HG03432 (cell line): ENCODE measurements around the gene EVA1A.
"Not testable (repeated sequence)": the region's sequence is repeated elsewhere in the genome, so short reads cannot be mapped to it uniquely, and the experiment has no call there.

ENCODE experiments used
- ATAC-seq: cut with Tn5 transposase; IDR thresholded peaks from one replicate; pipeline ENCODE4 v1.9.1; 2021; ENCODE audit warnings: mild to moderate bottlenecking, moderate library complexity; ENCODE audit not compliant: unreplicated experiment

EVA1A gene

DNA sequence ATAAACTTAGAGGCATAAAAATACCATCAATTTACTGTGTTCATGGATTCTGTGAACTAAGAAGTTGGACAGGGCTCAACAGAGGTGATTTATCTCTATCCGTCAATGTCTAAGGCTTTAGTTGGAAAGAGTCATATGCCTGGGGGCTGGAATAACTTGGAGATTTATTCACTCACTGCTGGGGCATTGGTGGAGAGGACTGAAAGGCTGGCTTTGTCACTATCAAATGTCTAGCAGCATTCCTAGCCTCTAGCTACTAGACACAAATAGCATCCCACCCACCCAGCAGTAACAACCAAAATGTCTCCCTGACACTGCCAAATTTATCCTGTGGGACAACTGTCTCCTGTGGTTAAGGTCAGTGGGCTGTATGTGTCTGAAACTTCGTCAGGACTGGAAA lies 71.0 kb downstream of the EVA1A start:
- ATAC-seq = no peak

DNA sequence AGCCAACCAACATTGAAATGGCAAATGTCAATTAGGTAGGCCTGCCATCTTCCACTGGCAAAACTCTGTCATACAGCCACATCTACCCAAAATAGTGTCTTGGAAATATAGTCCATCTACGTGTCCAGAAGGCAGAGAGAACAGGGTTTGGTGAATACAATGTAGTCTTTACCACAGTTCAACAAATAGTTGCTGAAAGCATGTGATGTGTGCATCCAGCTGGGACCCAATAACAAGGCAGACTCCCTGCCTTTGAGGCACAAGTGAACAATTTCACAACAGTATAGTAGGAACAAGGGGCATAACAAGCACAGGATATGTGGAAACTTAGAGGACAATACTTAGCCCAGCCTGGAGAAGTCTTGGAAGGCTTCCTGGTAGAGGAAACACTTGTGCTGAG lies 72.6 kb downstream of the EVA1A start:
- ATAC-seq = no peak

DNA sequence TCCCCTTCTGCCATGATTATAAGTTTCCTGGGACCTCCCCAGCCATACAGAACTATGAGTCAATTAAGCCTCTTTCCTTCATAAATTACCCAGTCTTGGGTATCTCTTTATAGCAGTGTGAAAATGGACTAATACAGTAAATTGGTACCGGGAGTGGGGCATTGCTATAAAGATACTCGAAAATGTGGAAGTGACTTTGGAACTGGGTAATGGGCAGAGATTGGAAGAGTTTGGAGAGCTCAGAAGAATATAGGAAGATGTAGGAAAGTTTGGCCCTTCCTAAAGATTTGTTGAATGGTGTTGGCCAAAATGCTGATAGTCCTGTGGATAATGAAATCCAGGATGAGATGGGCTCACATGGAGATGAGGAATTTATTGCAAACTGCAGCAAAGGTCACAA lies 74.0 kb downstream of the EVA1A start:
- not testable (repeated sequence) for ATAC-seq

DNA sequence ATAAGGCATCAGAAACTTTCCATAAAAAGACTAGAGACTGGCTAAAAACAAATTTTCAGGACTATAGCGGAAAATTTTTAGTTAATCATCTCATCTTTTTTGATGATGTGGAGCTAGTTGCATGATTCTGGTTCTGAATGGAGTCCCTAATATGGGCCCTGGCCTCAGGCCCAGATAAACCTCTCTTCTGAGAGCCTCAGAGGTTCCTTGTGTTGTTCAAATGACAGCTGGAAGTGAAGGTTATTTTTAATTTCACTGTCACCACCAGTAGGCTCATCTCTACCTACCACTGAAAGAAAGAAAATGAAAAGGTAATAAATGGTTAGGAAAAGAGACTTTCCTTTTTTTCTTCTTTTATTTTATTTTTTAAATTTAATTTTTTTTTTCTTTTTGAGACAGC lies 75.9 kb downstream of the EVA1A start:
- no peak for ATAC-seq

DNA sequence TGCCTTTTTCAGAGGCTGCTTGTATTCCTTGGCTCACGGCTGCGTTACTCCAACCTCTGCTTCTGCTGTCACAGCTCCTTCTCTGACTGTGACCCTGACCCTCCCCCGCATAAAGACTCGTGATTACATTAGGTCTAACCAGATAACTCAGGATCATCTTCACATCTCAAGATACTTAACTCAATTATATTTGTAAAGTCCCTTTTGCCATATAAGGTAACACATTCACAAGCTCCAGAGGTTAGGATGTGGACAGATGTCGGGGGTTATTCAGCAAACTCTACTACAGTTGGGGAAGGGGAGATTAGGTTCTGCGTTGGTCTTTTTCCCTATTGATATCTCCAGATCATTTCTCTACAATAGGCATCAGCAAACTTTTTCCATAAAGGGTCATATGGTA lies 76.9 kb downstream of the EVA1A start:
- ATAC-seq = no peak

DNA sequence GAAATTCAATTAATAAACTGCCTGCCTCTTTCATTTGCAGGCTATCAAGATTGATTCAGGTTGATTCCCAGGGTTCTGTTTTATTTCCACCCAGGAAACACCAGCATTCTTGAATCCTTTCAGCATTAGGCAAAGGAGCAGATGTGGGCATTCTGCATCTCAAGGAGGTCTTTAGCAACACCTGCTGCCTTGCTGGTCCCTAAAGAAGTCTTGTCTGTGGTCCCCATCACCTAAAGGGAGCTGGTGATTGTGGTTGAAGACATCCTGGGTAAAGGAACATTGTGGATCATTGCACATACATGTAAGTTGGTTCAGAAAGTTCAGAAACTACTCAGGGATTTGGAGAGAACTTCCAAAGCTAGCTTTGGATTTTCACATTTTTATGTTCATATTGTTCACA lies 78.3 kb downstream of the EVA1A start:
- ATAC-seq = no peak

DNA sequence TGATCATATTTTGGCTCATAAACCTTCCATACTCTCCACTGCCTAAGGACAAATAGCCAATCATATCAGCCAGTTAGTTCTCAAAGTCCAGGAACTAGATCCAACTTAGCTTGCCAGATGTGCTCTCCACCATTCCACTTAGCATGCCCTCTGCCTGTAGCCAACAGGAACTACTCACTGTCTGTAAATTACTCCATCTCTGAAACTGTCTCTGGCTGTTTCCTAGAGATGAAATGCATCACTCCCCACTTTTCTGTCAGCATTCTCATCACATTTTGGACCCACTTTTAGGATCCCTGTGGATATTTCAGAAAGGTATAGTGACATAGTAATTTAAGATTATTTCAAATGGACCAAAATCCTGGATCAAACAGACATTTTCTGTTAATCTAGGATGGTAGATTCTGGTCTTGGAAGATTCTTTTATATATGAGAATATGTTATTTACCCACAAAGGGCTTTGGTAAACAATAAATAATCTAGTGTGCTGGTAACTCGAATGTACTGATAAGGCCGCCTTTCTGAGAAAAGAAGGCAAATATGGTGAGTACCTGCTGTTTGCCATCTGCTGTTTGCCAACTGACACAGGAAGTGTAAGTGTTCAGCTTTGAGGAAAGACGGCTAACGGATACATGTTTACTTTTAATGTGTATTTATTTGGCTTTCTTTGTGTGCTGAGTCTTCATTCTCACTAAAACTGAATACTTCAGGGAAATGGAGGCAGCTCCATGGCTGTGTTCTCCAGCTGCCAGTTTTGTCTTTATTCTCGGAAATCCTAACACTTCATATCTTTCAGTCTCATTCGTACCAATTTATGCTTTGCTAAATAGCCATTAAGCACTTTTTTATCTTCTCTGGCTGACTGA lies 79.5 kb downstream of the EVA1A start:
- ATAC-seq = no peak

DNA sequence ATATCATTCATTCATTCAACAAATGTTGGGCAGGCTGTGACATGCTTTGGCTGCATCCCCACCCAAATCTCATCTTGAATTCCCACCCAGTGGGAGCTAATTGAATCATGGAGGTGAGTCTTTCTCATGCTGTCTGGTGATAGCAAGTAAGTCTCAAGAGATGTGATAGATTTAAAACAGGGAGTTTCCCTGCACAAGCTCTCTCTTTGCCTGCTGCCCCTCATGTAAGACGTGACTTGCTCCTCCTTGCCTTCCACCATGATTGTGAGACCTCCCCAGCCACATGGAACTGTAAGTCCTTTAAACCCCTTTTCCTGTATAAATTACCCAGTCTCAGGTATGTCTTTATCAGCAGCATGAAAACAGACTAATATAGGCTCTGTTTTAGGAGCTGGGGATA lies 83.0 kb downstream of the EVA1A start:
- not testable (repeated sequence) for ATAC-seq

DNA sequence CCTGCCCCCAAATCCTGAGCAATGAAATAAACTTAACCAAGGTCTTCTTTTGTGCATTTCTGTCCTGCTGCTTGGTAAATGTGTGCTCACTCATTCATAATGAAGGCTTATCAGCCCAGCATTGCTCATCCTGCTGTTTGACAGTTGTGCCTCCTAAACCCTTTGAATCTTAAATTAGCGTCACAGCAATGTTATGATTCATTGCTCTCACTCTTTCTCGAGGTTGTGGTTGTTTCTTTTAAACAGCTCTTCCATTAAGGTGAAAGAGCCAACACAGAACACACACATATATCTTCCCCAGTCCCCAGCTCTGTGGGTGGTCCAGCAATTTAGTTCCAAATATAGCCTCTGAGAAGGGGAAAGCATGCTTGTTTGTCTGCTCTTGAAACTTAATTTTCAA lies 84.0 kb downstream of the EVA1A start:
- peak; percentile 63 for ATAC-seq

DNA sequence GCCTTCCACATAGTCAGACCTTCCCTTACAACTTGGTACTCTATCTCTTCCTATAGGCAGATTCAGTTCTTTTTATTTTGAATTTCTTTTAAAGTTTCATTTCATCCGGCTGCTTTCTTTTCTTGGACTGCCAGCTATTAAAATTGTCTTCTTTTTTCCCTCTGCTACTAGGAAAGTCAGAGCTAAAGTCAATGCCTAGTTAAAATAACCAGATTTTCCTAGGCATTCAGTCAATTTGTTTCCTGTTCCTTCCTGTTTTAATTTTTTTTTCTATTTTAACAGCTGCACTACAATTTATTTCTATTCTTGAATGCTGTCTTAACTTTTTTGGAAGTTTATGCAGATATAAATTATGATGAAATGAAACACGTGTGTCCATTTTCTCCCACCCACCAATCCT lies 84.8 kb downstream of the EVA1A start:
- ATAC-seq = no peak

DNA sequence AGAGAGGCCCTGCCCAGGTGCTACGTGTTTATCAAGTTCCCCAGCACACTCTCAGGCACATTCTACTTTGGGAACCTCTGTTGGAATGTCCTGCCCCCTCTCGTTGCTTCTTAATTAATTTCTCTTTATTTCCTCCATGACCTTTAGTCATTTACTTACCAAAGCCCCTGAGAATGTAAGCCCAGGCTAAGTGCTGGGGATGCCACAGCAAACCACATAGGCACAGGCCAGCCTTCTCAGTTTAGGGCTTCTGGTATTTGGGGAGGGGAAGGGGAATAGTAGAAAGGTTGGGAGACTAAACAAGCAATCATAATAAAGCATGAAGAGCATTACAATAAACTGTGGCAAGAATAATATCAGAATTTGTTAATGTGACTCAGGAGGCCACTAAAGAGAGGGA lies 85.7 kb downstream of the EVA1A start:
- ATAC-seq = no peak

DNA sequence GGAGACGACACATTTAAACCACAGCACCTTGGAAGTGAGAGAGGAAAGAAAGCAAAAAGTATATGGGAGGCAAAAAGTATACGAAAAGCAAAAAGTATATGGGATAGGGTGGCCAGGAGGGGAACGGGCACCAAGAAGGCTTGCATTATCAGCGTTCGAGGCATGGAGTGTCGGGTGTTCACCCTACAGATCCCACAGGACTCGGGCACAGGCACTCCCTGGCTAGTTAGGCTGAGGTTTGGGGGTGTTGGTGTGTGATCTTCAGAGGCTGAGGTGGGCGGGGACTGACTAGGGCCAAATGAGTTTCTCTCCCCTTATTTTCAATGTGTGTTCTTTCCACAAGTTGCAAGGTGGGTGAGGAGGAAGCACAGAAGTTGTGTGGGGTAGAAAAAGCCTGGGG lies 86.6 kb downstream of the EVA1A start:
- ATAC-seq = no peak

DNA sequence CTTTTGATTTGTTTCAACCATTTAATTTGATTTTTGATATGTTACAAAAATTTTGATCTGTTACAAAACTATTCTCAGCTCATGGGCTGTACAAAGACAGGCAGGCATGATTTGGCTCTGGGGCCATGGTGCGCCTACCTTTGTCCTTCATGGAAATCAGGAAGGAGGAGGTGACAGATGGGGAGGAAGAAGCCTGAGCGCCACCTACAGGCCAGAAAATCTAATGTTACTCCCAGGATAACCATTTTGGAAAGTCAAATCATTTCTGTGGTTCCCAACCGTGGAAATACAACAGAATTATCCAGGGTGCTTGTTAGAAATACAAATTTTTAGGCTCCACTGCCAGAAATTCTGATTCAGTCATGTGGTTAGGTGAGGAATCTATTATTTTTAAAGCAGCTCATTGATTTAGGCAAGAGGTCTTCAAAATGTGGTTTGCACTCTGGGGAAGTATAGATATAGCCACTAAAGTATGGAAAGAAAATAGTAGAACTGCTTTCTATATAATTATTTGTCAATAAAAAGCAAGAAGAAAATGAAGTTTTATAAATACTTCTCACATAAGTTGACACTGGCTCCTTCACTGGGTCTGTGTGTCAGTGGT lies 93.9 kb downstream of the EVA1A start:
- ATAC-seq = peak; percentile 52

DNA sequence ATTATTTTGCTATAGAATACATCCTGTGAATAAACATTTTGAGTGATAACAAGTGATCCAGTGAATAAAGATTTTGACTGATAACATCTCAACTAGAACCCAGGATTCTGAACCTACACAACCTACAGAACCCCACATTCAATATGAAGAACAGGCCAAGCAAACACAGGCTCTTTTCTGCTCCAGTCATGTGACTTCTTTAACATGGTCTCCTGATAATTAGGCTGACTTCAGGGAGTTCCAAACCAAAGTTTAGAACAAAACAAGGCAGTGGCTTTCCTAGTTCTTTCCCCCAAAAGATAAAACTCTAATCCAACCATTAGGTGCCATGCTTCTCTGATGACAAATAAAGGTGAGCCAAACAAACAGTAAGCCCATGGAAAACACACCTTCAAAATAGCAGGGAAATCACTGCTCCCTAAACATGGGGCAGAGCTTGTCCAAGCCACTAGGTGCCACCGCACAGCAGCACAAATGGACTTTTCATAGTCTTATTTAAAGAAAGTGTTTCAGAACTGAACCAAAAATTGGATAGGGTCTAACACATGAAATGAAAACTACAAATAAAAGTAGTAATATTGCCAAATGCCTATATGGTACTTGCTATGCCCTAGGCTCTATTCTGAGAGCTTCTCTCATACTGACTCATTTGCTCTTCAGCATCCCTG lies 95.3 kb downstream of the EVA1A start:
- ATAC-seq = no peak

DNA sequence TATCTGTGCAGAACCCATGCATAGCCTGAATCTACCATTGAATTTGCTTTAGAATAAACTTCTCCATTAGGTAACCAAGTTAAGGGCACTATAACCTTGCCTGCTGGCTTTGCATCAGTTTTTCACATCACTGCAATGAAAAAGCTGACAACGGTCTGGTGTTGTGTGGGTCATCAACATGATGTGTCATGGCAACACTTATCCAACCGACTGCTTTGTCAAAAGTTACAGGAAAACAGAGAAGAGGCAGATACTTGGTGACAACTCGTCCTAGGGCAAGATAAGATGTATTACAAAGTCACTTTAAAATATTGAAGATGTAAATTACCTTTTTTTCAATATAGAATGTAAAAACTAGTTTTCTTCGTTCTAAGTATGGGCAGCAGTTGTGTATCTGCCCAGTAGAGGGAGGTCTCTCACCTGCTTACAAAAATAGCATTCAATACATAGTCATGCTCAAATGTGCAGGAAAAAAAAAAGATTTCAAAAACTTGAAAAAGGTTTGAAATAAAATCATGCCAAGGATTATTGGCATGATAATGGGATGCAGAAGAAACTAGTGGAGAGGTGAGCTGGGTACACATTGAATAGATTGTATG lies 96.3 kb downstream of the EVA1A start:
- ATAC-seq = peak; percentile 56

DNA sequence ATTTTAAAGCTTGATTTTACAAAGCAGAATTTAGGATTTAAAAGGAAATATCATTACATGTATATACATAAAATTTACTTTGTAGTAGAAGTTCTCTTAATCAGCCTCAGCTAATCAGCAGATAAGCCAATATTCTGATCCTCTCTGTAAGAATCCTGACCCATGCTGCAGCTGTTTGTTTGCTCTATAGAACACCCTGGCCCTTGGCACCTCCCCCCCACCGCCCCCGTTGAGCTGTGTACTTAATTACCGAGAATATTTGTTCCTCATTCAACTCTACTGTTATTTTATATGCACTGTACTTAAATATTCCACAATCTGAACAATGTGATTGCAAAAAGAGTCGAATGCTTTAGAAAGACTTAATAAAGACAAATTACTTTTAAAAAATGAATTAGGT lies 98.0 kb downstream of the EVA1A start:
- ATAC-seq = no peak

DNA sequence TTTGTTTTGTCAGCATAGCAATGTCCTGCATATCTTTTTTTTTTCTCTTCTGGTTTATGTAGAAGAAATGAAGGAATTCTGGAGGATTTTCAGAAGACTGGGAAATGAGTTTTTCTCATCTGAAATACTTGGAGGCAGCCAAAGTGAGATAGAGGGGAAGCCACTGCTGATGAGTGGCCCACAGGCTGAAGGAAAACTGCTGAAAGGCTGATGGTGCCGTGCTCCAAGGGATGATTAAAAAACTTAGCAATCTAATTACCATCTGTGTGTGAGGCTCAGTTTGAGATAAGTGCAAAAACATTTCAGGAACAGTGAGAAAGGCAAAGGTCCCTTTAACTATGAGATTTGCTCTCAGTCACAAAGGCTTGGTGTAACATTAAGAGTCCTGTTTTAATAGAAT lies 98.5 kb downstream of the EVA1A start:
- no peak for ATAC-seq

DNA sequence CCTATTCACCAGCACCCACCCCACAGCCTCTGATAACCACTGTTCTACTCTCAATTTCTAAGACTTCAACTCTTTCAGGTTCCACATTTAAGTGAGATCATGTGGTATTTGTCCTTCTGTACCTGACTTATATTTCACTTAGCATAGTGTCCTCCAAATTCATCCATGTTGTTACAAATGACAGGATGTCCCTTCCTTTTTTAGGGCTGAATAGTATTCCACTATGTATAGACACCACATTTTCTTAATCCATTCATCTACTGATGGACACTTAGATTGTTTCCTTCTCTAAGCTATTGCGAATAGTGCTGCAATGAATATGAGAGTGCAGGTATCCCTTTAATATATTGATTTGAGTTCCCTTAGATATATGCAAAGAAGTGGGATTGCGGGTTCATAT lies 100.1 kb downstream of the EVA1A start:
- no peak for ATAC-seq

DNA sequence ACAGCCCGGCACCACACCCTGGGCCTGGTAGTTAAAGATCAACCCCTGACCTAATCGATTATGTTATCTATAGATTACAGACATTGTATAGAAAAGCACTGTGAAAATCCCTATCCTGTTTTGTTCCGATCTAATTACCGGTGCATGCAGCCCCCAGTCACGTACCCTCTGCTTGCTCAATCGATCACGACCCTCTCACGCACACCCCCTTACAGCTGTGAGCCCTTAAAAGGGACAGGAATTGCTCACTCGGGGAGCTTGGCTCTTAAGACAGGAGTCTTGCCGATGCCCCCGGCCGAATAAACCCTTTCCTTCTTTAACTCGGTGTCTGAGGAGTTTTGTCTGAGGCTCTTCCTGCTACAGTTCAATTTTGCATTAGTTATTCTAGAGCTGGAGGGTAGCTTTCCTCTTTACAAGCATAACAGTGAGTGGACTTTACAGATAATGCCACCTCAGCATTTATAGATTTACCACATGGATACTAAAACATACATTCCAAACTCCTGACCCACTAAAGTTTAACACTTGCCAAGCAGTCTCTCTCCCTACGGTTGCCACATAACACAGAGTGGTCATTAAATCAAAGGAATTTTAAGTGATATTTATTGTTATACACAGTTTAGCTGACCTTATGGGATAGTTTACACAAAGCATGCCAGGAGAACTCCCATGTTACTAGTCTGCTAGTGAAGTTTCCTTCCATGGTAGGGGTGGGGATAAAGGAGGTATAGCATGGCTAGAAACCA lies 101.0 kb downstream of the EVA1A start:
- ATAC-seq = no peak

DNA sequence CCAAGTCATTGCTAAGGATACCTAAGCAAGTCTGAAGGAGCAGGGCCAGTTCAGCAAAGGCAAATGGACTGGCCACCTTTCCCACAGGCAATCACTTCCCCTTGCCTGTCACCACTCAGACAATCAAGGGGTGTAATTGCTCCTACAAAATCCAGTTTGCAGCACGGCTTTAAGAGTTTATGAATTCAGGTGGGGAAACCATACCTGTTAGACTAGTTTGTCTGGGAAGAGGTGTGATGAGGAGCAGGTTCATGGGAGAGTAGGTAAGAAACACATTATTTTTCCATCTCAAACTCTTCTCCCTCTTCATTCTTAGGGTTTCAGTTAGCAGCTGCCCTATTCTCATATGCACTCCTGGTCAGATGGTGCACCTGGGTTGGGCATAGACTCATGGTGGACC lies 102.5 kb downstream of the EVA1A start:
- no peak for ATAC-seq

DNA sequence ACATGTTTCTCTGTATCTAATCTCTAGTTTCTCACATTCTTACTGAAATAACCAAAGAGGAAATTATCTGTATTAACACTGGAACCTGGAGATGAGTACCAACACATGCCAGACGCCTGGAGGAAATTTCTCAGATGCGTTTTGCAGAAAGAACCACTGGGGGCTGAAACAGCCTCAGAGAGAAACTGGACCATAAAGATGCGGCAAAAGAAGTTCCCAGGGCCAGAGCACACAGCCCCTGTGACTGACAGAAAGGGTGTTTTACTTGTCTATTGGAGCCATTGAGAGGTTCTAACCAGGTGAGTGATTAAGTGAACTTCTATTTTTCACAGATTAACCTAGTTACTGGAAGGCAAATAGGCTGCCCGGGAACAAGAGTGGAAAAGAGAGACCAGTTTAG lies 103.9 kb downstream of the EVA1A start:
- no peak for ATAC-seq
